HFFc6 (cell line): ENCODE measurements around the gene GALP. TPM values are rescaled to one million over a fixed set of nuclear protein-coding genes. Genes with fewer than 3 reads are reported as not detected.
"Not testable (repeated sequence)": the region's sequence is repeated elsewhere in the genome, so short reads cannot be mapped to it uniquely, and the experiment has no call there.

Experiments
- DNase-seq: peaks from one replicate; pipeline ENCODE4 v3.0.0-alpha.2; 2018
- H3K27ac Mint-ChIP-seq: 2 replicates; pipeline ENCODE4 v1.8.0; 2020; ENCODE audit warnings: mild to moderate bottlenecking, mixed read lengths
- H3K27me3 Mint-ChIP-seq: 2 replicates; pipeline ENCODE4 v1.8.0; 2021; ENCODE audit warnings: mild to moderate bottlenecking, moderate library complexity, mixed read lengths; ENCODE audit not compliant: insufficient read depth
- H3K36me3 Mint-ChIP-seq: 2 replicates; pipeline ENCODE4 v1.8.0; 2021; ENCODE audit warnings: low read depth, mixed read lengths
- H3K4me1 Mint-ChIP-seq: 2 replicates; pipeline ENCODE4 v1.8.0; 2020; ENCODE audit warnings: low read depth, mixed read lengths
- H3K4me3 Mint-ChIP-seq: 2 replicates; pipeline ENCODE4 v1.8.0; 2020; ENCODE audit warnings: mild to moderate bottlenecking, moderate library complexity, mixed read lengths
- H3K9me3 Mint-ChIP-seq: 2 replicates; pipeline ENCODE4 v1.8.0; 2020; ENCODE audit warnings: mild to moderate bottlenecking, mixed read lengths
- CTCF ChIP-seq: fragments of 200-600 bp; sonication (generic); IDR thresholded peaks from 2 replicates; pipeline ENCODE4 v1.5.0; 2021; ENCODE audit warnings: antibody characterized with exemption, mild to moderate bottlenecking
- total RNA-seq, 6 experiments: library from RNA; stranded (reverse); fragmentation: NEBNext Ultra II Directional; extraction: Animal tissue kit (Norgen Biotek cat#: 25700); gene quantifications; 2 replicates in 1 of 6; 3 replicates in 5 of 6; pipeline ENCODE4 v1.2.3, GENCODE V29; 2021

GALP gene
- total RNA-seq, 6 experiments from 2014 or later = not detected

DNA sequence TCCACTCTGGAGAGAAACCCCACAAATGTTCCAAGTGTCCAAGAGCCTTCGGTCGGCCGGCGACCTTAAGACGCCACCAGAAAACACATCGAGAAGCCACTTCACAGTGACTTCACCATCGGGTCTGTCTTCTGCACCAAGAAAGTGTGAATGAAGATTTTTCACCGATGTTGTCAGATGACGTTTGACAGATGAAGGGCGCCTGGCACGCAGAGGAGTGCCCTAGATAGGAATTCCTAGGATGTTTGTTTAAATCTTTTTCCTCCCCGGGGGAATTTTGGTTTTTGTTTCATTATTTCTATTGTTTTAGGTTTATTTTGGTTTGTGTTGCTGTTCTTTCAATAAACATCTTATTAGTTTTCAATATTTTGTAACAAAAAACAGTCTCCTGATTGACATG lies 33.3 kb downstream of the GALP start:
- Mint-ChIP-seq H3K27ac (no peak overlapping the region), H3K4me3 (no peak overlapping the region), H3K36me3 (peaks cover 4% of the 10 kb centered on the region; the same call in 1 of the 2 replicates), H3K4me1 (no peaks in the 10 kb centered on the region), H3K27me3 (peaks cover 4% of the 10 kb centered on the region; the same call in 1 of the 2 replicates), H3K9me3 (peaks cover 19% of the 10 kb centered on the region)
- TF ChIP-seq CTCF = no peak
- DNase-seq = no peak

- H3K27ac Mint-ChIP-seq, H3K36me3 Mint-ChIP-seq, DNase-seq, H3K27me3 Mint-ChIP-seq, H3K4me1 Mint-ChIP-seq, H3K4me3 Mint-ChIP-seq: not testable (repeated sequence)
- peaks cover 28% of the 10 kb centered on the region for H3K9me3 Mint-ChIP-seq
These were observed 34.2 kb downstream of the GALP start for GRCh38 chr19:56210036-56210435.

- H3K27ac Mint-ChIP-seq = no peak overlapping the region
- H3K4me1 Mint-ChIP-seq = no peaks in the 10 kb centered on the region
- H3K9me3 Mint-ChIP-seq = peaks cover 33% of the 10 kb centered on the region
- peaks cover 4% of the 10 kb centered on the region; the same call in 1 of the 2 replicates for H3K27me3 Mint-ChIP-seq
- DNase-seq = no peak
- TF ChIP-seq CTCF = no peak
- no peak overlapping the region for H3K4me3 Mint-ChIP-seq
- peaks cover 4% of the 10 kb centered on the region; the same call in 1 of the 2 replicates for H3K36me3 Mint-ChIP-seq
These were observed 35.9 kb downstream of the GALP start for GRCh38 chr19:56211718-56212117.

DNA sequence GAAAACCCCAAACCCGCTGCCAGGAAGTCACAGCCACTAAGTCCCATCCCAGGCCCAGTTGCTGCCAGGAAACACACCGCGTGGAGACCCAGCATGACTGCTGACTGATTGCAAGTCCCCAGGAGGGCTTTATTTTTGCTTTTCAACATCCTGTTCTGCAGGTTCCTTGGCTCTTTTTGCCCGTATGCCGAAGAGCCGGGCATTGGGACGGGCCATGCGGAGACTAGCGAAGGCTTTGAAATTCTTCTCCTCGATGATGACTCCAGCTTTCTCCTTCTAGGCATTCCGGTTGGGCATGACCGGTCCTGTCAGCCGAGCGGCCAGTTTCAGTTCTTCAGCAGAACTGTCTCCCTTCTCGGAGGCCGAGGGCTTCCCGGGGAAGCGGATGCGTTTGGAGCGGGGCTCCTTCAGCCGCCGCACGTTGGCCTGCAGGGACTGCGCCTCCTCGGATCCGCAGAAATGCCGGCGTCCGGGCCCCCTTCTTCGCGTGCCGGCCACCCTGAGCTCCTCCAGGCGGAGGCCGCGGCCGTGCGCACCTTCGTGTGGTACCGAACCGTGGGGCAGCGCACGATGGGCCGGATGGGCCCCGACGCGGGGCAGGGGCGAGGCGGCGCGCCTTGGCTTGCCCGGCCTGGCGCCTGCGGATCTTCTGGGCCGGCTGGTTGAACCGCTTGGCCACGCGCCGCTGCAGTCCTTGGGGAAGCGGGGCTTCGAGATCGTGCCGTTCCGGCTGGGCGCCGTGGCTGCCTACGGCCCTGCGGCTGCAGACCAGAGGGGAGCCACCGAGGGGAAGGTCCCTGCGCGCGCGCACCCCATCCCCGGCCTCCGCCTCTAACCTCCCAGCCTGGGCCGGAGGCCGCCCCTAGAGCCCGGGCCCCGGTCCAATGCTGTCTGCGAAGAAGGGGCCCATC lies 41.5 kb downstream of the GALP start:
- no peak for DNase-seq
- H3K9me3 Mint-ChIP-seq = peaks cover 40% of the 10 kb centered on the region
- H3K4me3 Mint-ChIP-seq = no peak overlapping the region
- H3K27me3 Mint-ChIP-seq = no peaks in the 10 kb centered on the region; the same call in 1 of the 2 replicates
- H3K4me1 Mint-ChIP-seq = no peaks in the 10 kb centered on the region
- no peak overlapping the region for H3K27ac Mint-ChIP-seq
- TF ChIP-seq CTCF = no peak
- H3K36me3 Mint-ChIP-seq = peaks cover 17% of the 10 kb centered on the region

DNA sequence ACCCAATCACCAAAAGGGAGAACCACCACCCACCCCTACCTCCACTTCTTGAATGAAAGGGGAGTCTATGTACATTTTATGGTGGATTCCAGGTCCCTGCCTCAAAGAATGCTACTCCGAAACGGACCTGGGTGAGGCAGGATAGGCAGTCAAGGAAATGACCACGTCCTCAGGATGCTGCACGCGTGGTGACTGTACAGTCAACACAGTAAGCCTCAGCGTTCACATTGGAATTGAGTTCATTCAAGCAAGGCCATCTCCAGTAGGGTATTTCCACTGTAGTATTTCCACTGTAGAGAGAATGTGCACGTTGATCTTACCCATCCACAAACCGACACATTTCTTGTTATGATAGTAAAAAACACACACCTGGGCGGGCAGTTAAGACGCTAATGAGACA lies 43.2 kb downstream of the GALP start:
- Mint-ChIP-seq H3K27me3 (peaks cover 1% of the 10 kb centered on the region), H3K4me3 (no peak overlapping the region), H3K27ac (no peak overlapping the region), H3K36me3 (peaks cover 23% of the 10 kb centered on the region), H3K9me3 (peaks cover 38% of the 10 kb centered on the region), H3K4me1 (no peaks in the 10 kb centered on the region)
- no peak for TF ChIP-seq CTCF
- DNase-seq = no peak

GRCh38 chr19:56221442-56221841 lies 45.6 kb downstream of the GALP start:
- Mint-ChIP-seq H3K9me3 (peaks cover 31% of the 10 kb centered on the region), H3K36me3 (peaks cover 23% of the 10 kb centered on the region)
- H3K4me3 Mint-ChIP-seq, H3K27me3 Mint-ChIP-seq, DNase-seq, H3K4me1 Mint-ChIP-seq, H3K27ac Mint-ChIP-seq: not testable (repeated sequence)
- TF ChIP-seq CTCF = peak; percentile 32; the same call in 1 of the 2 replicates
